ENCODE results near the gene RDH16.
"Not testable (repeated sequence)": the region's sequence is repeated elsewhere in the genome, so short reads cannot be mapped to it uniquely, and the experiment has no call there.

RDH16 gene

GRCh38 chr12:56965124-56965523 lies 7.7 kb upstream of the RDH16 start:
- H3K9me3 ChIP-seq (ENCODE audit: control insufficient read depth, insufficient read depth, low read length); H3K27me3 ChIP-seq (ENCODE audit: control insufficient read depth, insufficient read depth, low read length); H3K36me3 ChIP-seq (ENCODE audit: control insufficient read depth, insufficient read depth, low read length); H3K4me3 ChIP-seq (ENCODE audit: low read depth, low read length); H3K4me1 ChIP-seq (ENCODE audit: control insufficient read depth, insufficient read depth, low read length); H3K9ac ChIP-seq (ENCODE audit: low read depth, low read length): not testable (repeated sequence)

GRCh38 chr12:56963557-56963956 lies 6.1 kb upstream of the RDH16 start:
- H3K9me3 ChIP-seq (ENCODE audit: control insufficient read depth, insufficient read depth, low read length); H3K4me1 ChIP-seq (ENCODE audit: control insufficient read depth, insufficient read depth, low read length); H3K27me3 ChIP-seq (ENCODE audit: control insufficient read depth, insufficient read depth, low read length); H3K9ac ChIP-seq (ENCODE audit: low read depth, low read length); H3K36me3 ChIP-seq (ENCODE audit: control insufficient read depth, insufficient read depth, low read length); H3K4me3 ChIP-seq (ENCODE audit: low read depth, low read length): not testable (repeated sequence)

- not testable (repeated sequence) for H3K4me1 ChIP-seq (ENCODE audit: control insufficient read depth, insufficient read depth, low read length); H3K27me3 ChIP-seq (ENCODE audit: control insufficient read depth, insufficient read depth, low read length)
Observed at GRCh38 chr12:56962247-56962646, 4.8 kb upstream of the RDH16 start.

GRCh38 chr12:56958422-56958821 lies 1.0 kb upstream of the RDH16 start:
- Histone ChIP-seq H3K9ac (ENCODE audit: low read depth, low read length) (no peak overlapping the region), H3K27me3 (ENCODE audit: control insufficient read depth, insufficient read depth, low read length) (no peaks in the 10 kb centered on the region)

More at GRCh38 chr12:56962247-56962646, 4.8 kb upstream of the RDH16 start:
- H3K9me3 ChIP-seq (ENCODE audit: control insufficient read depth, insufficient read depth, low read length); H3K4me3 ChIP-seq (ENCODE audit: low read depth, low read length); H3K9ac ChIP-seq (ENCODE audit: low read depth, low read length); H3K36me3 ChIP-seq (ENCODE audit: control insufficient read depth, insufficient read depth, low read length): not testable (repeated sequence)

GRCh38 chr12:56955631-56956256 lies 1.7 kb downstream of the RDH16 start:
- Histone ChIP-seq H3K27me3 (ENCODE audit: control insufficient read depth, insufficient read depth, low read length) (no peaks in the 10 kb centered on the region), H3K9me3 (ENCODE audit: control insufficient read depth, insufficient read depth, low read length) (peaks cover 6% of the 10 kb centered on the region), H3K9ac (ENCODE audit: low read depth, low read length) (no peak overlapping the region), H3K36me3 (ENCODE audit: control insufficient read depth, insufficient read depth, low read length) (no peaks in the 10 kb centered on the region), H3K4me3 (ENCODE audit: low read depth, low read length) (no peak overlapping the region), H3K4me1 (ENCODE audit: control insufficient read depth, insufficient read depth, low read length) (no peaks in the 10 kb centered on the region)

More at GRCh38 chr12:56958422-56958821, 1.0 kb upstream of the RDH16 start:
- Histone ChIP-seq H3K36me3 (ENCODE audit: control insufficient read depth, insufficient read depth, low read length) (no peaks in the 10 kb centered on the region), H3K4me1 (ENCODE audit: control insufficient read depth, insufficient read depth, low read length) (no peaks in the 10 kb centered on the region), H3K4me3 (ENCODE audit: low read depth, low read length) (no peak overlapping the region), H3K9me3 (ENCODE audit: control insufficient read depth, insufficient read depth, low read length) (peaks cover 6% of the 10 kb centered on the region)

DNA sequence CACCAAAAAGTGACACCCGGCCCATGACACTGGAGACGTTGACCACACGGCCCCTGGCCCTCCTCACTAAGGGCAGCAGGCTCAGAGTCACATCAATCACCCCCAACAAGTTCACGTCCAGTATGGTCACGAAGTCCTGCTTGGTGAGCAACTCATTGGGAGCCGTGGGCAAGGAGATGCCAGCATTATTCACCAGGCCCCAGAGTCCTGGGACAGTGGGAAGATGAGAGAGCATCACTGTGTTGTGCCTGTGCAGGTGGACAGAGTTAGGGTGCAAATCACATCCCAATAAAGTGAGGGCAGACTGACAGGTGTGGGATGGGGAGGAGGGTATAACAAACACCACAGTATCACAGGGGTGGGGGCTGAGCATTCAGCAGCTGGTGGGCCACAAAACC lies 2.5 kb downstream of the RDH16 start:
- Histone ChIP-seq H3K4me1 (ENCODE audit: control insufficient read depth, insufficient read depth, low read length) (no peaks in the 10 kb centered on the region), H3K9ac (ENCODE audit: low read depth, low read length) (no peak overlapping the region), H3K27me3 (ENCODE audit: control insufficient read depth, insufficient read depth, low read length) (no peaks in the 10 kb centered on the region), H3K9me3 (ENCODE audit: control insufficient read depth, insufficient read depth, low read length) (peaks cover 6% of the 10 kb centered on the region), H3K36me3 (ENCODE audit: control insufficient read depth, insufficient read depth, low read length) (no peaks in the 10 kb centered on the region), H3K4me3 (ENCODE audit: low read depth, low read length) (no peak overlapping the region)

GRCh38 chr12:56954057-56954957 lies 3.1 kb downstream of the RDH16 start:
- Histone ChIP-seq H3K9me3 (ENCODE audit: control insufficient read depth, insufficient read depth, low read length) (peaks cover 6% of the 10 kb centered on the region), H3K9ac (ENCODE audit: low read depth, low read length) (no peak overlapping the region), H3K4me1 (ENCODE audit: control insufficient read depth, insufficient read depth, low read length) (no peaks in the 10 kb centered on the region), H3K4me3 (ENCODE audit: low read depth, low read length) (no peak overlapping the region), H3K27me3 (ENCODE audit: control insufficient read depth, insufficient read depth, low read length) (no peaks in the 10 kb centered on the region), H3K36me3 (ENCODE audit: control insufficient read depth, insufficient read depth, low read length) (no peaks in the 10 kb centered on the region)

- H3K9me3 ChIP-seq (ENCODE audit: control insufficient read depth, insufficient read depth, low read length) = peaks cover 3% of the 10 kb centered on the region
- H3K4me1 ChIP-seq (ENCODE audit: control insufficient read depth, insufficient read depth, low read length) = no peaks in the 10 kb centered on the region
- no peaks in the 10 kb centered on the region for H3K27me3 ChIP-seq (ENCODE audit: control insufficient read depth, insufficient read depth, low read length)
- no peak overlapping the region for H3K9ac ChIP-seq (ENCODE audit: low read depth, low read length)
- H3K36me3 ChIP-seq (ENCODE audit: control insufficient read depth, insufficient read depth, low read length) = no peaks in the 10 kb centered on the region
- H3K4me3 ChIP-seq (ENCODE audit: low read depth, low read length) = no peak overlapping the region
Observed at GRCh38 chr12:56953314-56953713, 4.1 kb downstream of the RDH16 start.

DNA sequence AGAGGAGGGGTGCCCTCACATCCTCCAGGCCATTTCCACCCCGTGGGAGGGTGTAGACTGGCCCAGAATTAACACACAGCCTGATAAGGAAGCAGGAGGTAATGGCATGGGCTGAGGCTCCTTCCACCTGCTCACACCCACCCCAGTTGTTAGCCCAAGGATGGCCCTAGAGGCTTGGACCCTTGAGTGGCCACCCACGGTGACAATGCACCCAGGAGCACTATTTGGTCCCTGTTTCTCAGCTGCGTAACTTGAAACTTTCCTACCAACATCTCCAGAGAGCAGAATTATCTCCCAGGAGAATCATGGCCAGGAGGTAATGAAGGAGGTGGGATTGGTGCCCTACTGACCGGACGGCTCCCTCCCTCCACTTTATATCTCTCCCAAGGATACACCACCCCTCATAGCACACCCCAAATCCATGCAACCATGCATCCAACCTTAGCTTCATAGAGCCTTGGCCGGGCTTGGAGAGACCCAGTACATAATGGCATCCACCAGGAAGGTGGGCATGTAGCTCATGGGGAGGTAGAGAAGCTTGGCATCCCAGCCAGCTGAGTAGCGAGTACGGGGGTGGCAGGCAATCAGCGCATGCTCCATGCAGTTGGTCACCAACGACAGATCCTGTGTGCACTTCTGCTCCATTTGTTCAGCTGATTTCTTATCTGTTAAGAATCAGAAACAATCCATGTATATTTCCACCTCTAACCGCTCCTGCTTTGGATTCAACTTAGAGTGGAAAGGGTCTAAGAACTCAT lies 5.6 kb downstream of the RDH16 start:
- Histone ChIP-seq H3K4me3 (ENCODE audit: low read depth, low read length) (no peak overlapping the region), H3K9ac (ENCODE audit: low read depth, low read length) (no peak overlapping the region), H3K4me1 (ENCODE audit: control insufficient read depth, insufficient read depth, low read length) (no peaks in the 10 kb centered on the region), H3K36me3 (ENCODE audit: control insufficient read depth, insufficient read depth, low read length) (no peaks in the 10 kb centered on the region), H3K27me3 (ENCODE audit: control insufficient read depth, insufficient read depth, low read length) (no peaks in the 10 kb centered on the region), H3K9me3 (ENCODE audit: control insufficient read depth, insufficient read depth, low read length) (no peaks in the 10 kb centered on the region)

DNA sequence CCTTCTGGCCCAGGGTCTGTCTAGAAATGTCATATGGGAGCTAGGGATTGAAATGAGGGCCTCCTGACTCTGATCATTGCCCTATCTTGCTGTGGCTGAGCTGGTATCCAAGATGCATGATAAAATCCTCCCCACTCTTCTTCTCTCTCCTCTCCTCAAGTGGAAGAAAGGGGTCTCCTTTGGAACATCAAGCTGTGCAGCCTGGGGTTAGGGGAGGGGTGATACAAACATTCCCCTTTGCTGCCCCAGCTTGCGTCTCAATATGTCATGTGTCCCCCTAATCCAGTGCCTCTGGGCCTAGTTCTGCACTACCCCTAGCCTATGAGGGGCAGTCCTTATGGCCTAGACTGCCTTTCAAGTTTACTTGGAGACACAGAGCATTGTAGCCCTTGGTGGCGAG lies 8.5 kb downstream of the RDH16 start:
- no peak overlapping the region for H3K9ac ChIP-seq (ENCODE audit: low read depth, low read length)

GRCh38 chr12:56948457-56948777 lies 9.0 kb downstream of the RDH16 start:
- Histone ChIP-seq H3K36me3 (ENCODE audit: control insufficient read depth, insufficient read depth, low read length) (no peaks in the 10 kb centered on the region), H3K9me3 (ENCODE audit: control insufficient read depth, insufficient read depth, low read length) (no peaks in the 10 kb centered on the region), H3K9ac (ENCODE audit: low read depth, low read length) (no peak overlapping the region), H3K27me3 (ENCODE audit: control insufficient read depth, insufficient read depth, low read length) (no peaks in the 10 kb centered on the region), H3K4me3 (ENCODE audit: low read depth, low read length) (no peak overlapping the region), H3K4me1 (ENCODE audit: control insufficient read depth, insufficient read depth, low read length) (no peaks in the 10 kb centered on the region)

More for the DNA sequence above, 8.5 kb downstream of the RDH16 start:
- Histone ChIP-seq H3K4me1 (ENCODE audit: control insufficient read depth, insufficient read depth, low read length) (no peaks in the 10 kb centered on the region), H3K4me3 (ENCODE audit: low read depth, low read length) (no peak overlapping the region), H3K27me3 (ENCODE audit: control insufficient read depth, insufficient read depth, low read length) (no peaks in the 10 kb centered on the region), H3K36me3 (ENCODE audit: control insufficient read depth, insufficient read depth, low read length) (no peaks in the 10 kb centered on the region), H3K9me3 (ENCODE audit: control insufficient read depth, insufficient read depth, low read length) (no peaks in the 10 kb centered on the region)

Measured in iPS-15b (cell line).